ENCODE results near the gene CAPN7.

DNA sequence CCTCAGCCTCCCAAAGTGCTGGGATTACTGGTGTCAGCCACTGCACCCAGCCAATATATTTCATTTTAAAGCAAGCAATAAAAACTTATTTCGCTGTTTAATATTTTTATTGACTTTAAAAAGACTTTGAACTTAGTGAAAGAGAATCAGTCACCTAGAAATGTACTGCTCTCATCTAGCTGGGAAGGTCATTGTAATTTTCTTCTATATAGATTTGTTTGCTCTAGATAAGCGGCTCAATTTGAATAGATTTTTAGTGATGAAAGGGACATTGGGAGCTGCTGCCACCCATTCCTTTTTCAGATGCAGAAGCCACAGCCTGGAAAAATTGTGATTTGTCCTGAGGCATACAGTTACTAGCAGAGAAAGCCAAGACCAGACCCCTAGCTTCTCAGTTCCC lies 40.1 kb downstream of the CAPN7 start:
- TF ChIP-seq CTCF (IDR thresholded peaks at IDR 0.05) = no peak
- no peak for TF ChIP-seq POLR2A (IDR thresholded peaks at IDR 0.05)
